Measurements from ENCODE around the gene RUNX2. TPM values are rescaled to one million over a fixed set of nuclear protein-coding genes. Genes with fewer than 3 reads are reported as not detected.
A peak's percentile ranks its signal among the peaks of the same experiment; 100 is the strongest.

Gene RUNX2
- total and polyA plus RNA-seq, 4 donors, result 0.83 to 2.8 (median 2.0) TPM

GRCh38 chr6:45566882-45567281 lies 238.8 kb downstream of the RUNX2 start:
- no peaks in the 10 kb centered on the region for H3K9me3 ChIP-seq (ENCODE audit: control insufficient read depth, insufficient read depth, low read length)
- H3K27me3 ChIP-seq (ENCODE audit: control insufficient read depth, insufficient read depth, low read length), result no peaks in the 10 kb centered on the region
- H3K27ac ChIP-seq (ENCODE audit: low read depth, low read length), result no peak overlapping the region
- H3K4me3 ChIP-seq (ENCODE audit: low read depth, low read length), result no peak overlapping the region
- WGBS (ENCODE audit: insufficient coverage), result 92% methylated on average over 1 of the region's 4 CpGs
- no peaks in the 10 kb centered on the region for H3K36me3 ChIP-seq (ENCODE audit: control insufficient read depth, insufficient read depth, low read length)
- peak in 1 of 6 donors; percentile 13 for DNase-seq (ENCODE audit: low read depth in 4 of 6, low spot score in 6 of 6)
- no peaks in the 10 kb centered on the region for H3K4me1 ChIP-seq (ENCODE audit: control insufficient read depth, insufficient read depth, low read length)

- H3K27ac ChIP-seq (ENCODE audit: low read depth, low read length), result no peak overlapping the region
- H3K9me3 ChIP-seq (ENCODE audit: control insufficient read depth, insufficient read depth, low read length), result no peaks in the 10 kb centered on the region
- no peaks in the 10 kb centered on the region for H3K27me3 ChIP-seq (ENCODE audit: control insufficient read depth, insufficient read depth, low read length)
- no peaks in the 10 kb centered on the region for H3K4me1 ChIP-seq (ENCODE audit: control insufficient read depth, insufficient read depth, low read length)
- WGBS (ENCODE audit: insufficient coverage), result no CpG with 5 or more reads among the region's 2 CpGs
- H3K4me3 ChIP-seq (ENCODE audit: low read depth, low read length), result no peak overlapping the region
- DNase-seq (ENCODE audit: low read depth in 4 of 6, low spot score in 6 of 6), result no peak
- no peaks in the 10 kb centered on the region for H3K36me3 ChIP-seq (ENCODE audit: control insufficient read depth, insufficient read depth, low read length)
Observed at GRCh38 chr6:45567879-45568278, 239.7 kb downstream of the RUNX2 start.

GRCh38 chr6:45568626-45569025 lies 240.5 kb downstream of the RUNX2 start:
- Histone ChIP-seq H3K4me1 (ENCODE audit: control insufficient read depth, insufficient read depth, low read length) (no peaks in the 10 kb centered on the region), H3K4me3 (ENCODE audit: low read depth, low read length) (no peak overlapping the region), H3K9me3 (ENCODE audit: control insufficient read depth, insufficient read depth, low read length) (no peaks in the 10 kb centered on the region), H3K27ac (ENCODE audit: low read depth, low read length) (no peak overlapping the region), H3K36me3 (ENCODE audit: control insufficient read depth, insufficient read depth, low read length) (no peaks in the 10 kb centered on the region), H3K27me3 (ENCODE audit: control insufficient read depth, insufficient read depth, low read length) (no peaks in the 10 kb centered on the region)
- DNase-seq (ENCODE audit: low read depth in 4 of 6, low spot score in 6 of 6), result no peak
- WGBS (ENCODE audit: insufficient coverage), result 86% methylated on average over 3 of the region's 5 CpGs

- DNase-seq (ENCODE audit: low read depth in 4 of 6, low spot score in 6 of 6), result peak in 1 of 6 donors; percentile 14
- H3K9me3 ChIP-seq (ENCODE audit: control insufficient read depth, insufficient read depth, low read length), result no peaks in the 10 kb centered on the region
- H3K27me3 ChIP-seq (ENCODE audit: control insufficient read depth, insufficient read depth, low read length), result no peaks in the 10 kb centered on the region
- WGBS (ENCODE audit: insufficient coverage), result 68% methylated on average over 2 of the region's 6 CpGs
- no peaks in the 10 kb centered on the region for H3K36me3 ChIP-seq (ENCODE audit: control insufficient read depth, insufficient read depth, low read length)
- no peak overlapping the region for H3K27ac ChIP-seq (ENCODE audit: low read depth, low read length)
- H3K4me3 ChIP-seq (ENCODE audit: low read depth, low read length), result no peak overlapping the region
- no peaks in the 10 kb centered on the region for H3K4me1 ChIP-seq (ENCODE audit: control insufficient read depth, insufficient read depth, low read length)
Observed at GRCh38 chr6:45569210-45569945, 241.2 kb downstream of the RUNX2 start.

GRCh38 chr6:45571159-45571558 lies 243.0 kb downstream of the RUNX2 start:
- Histone ChIP-seq H3K4me3 (ENCODE audit: low read depth, low read length) (no peak overlapping the region), H3K4me1 (ENCODE audit: control insufficient read depth, insufficient read depth, low read length) (no peaks in the 10 kb centered on the region), H3K36me3 (ENCODE audit: control insufficient read depth, insufficient read depth, low read length) (no peaks in the 10 kb centered on the region), H3K27me3 (ENCODE audit: control insufficient read depth, insufficient read depth, low read length) (no peaks in the 10 kb centered on the region), H3K27ac (ENCODE audit: low read depth, low read length) (no peak overlapping the region), H3K9me3 (ENCODE audit: control insufficient read depth, insufficient read depth, low read length) (no peaks in the 10 kb centered on the region)
- WGBS (ENCODE audit: insufficient coverage), result 100% methylated on average over 1 of the region's 3 CpGs
- no peak for DNase-seq (ENCODE audit: low read depth in 4 of 6, low spot score in 6 of 6)

GRCh38 chr6:45572833-45573232 lies 244.7 kb downstream of the RUNX2 start:
- H3K4me3 ChIP-seq (ENCODE audit: low read depth, low read length), result no peak overlapping the region
- no peaks in the 10 kb centered on the region for H3K36me3 ChIP-seq (ENCODE audit: control insufficient read depth, insufficient read depth, low read length)
- no peak for DNase-seq (ENCODE audit: low read depth in 4 of 6, low spot score in 6 of 6)
- WGBS (ENCODE audit: insufficient coverage), result 100% methylated on average over 4 of the region's 4 CpGs
- no peaks in the 10 kb centered on the region for H3K27me3 ChIP-seq (ENCODE audit: control insufficient read depth, insufficient read depth, low read length)
- H3K9me3 ChIP-seq (ENCODE audit: control insufficient read depth, insufficient read depth, low read length), result no peaks in the 10 kb centered on the region
- H3K27ac ChIP-seq (ENCODE audit: low read depth, low read length), result no peak overlapping the region
- H3K4me1 ChIP-seq (ENCODE audit: control insufficient read depth, insufficient read depth, low read length), result peaks cover 5% of the 10 kb centered on the region

- H3K4me3 ChIP-seq (ENCODE audit: low read depth, low read length), result no peak overlapping the region
- H3K27ac ChIP-seq (ENCODE audit: low read depth, low read length), result no peak overlapping the region
- no peaks in the 10 kb centered on the region for H3K36me3 ChIP-seq (ENCODE audit: control insufficient read depth, insufficient read depth, low read length)
- no peak for DNase-seq (ENCODE audit: low read depth in 4 of 6, low spot score in 6 of 6)
- WGBS (ENCODE audit: insufficient coverage), result 95% methylated on average over 6 of the region's 6 CpGs
- H3K27me3 ChIP-seq (ENCODE audit: control insufficient read depth, insufficient read depth, low read length), result no peaks in the 10 kb centered on the region
- peaks cover 5% of the 10 kb centered on the region for H3K4me1 ChIP-seq (ENCODE audit: control insufficient read depth, insufficient read depth, low read length)
- no peaks in the 10 kb centered on the region for H3K9me3 ChIP-seq (ENCODE audit: control insufficient read depth, insufficient read depth, low read length)
Observed at GRCh38 chr6:45574014-45574461, 245.9 kb downstream of the RUNX2 start.

- Histone ChIP-seq H3K36me3 (ENCODE audit: control insufficient read depth, insufficient read depth, low read length) (no peaks in the 10 kb centered on the region), H3K4me1 (ENCODE audit: control insufficient read depth, insufficient read depth, low read length) (peaks cover 5% of the 10 kb centered on the region), H3K27me3 (ENCODE audit: control insufficient read depth, insufficient read depth, low read length) (no peaks in the 10 kb centered on the region), H3K4me3 (ENCODE audit: low read depth, low read length) (no peak overlapping the region), H3K27ac (ENCODE audit: low read depth, low read length) (no peak overlapping the region), H3K9me3 (ENCODE audit: control insufficient read depth, insufficient read depth, low read length) (no peaks in the 10 kb centered on the region)
- no peak for DNase-seq (ENCODE audit: low read depth in 4 of 6, low spot score in 6 of 6)
- no CpG with 5 or more reads among the region's 1 CpG for WGBS (ENCODE audit: insufficient coverage)
Observed at GRCh38 chr6:45574885-45575284, 246.8 kb downstream of the RUNX2 start.

- no peak overlapping the region for H3K27ac ChIP-seq (ENCODE audit: low read depth, low read length)
- no peaks in the 10 kb centered on the region for H3K9me3 ChIP-seq (ENCODE audit: control insufficient read depth, insufficient read depth, low read length)
- DNase-seq (ENCODE audit: low read depth in 4 of 6, low spot score in 6 of 6), result peak in 2 of 6 donors; percentile 37 to 53
- H3K27me3 ChIP-seq (ENCODE audit: control insufficient read depth, insufficient read depth, low read length), result no peaks in the 10 kb centered on the region
- 72% methylated on average over 10 of the region's 15 CpGs for WGBS (ENCODE audit: insufficient coverage)
- H3K36me3 ChIP-seq (ENCODE audit: control insufficient read depth, insufficient read depth, low read length), result no peaks in the 10 kb centered on the region
- H3K4me3 ChIP-seq (ENCODE audit: low read depth, low read length), result no peak overlapping the region
- peaks cover 5% of the 10 kb centered on the region for H3K4me1 ChIP-seq (ENCODE audit: control insufficient read depth, insufficient read depth, low read length)
Observed at GRCh38 chr6:45576648-45577624, 248.8 kb downstream of the RUNX2 start.
